Measurements from ENCODE around the gene SFT2D3. TPM values are rescaled to one million over a fixed set of nuclear protein-coding genes. Genes with fewer than 3 reads are reported as not detected.
A peak's percentile ranks its signal among the peaks of the same experiment; 100 is the strongest.
"Not testable (repeated sequence)": the region's sequence is repeated elsewhere in the genome, so short reads cannot be mapped to it uniquely, and the experiment has no call there.

SFT2D3 gene
- total and polyA plus RNA-seq, 8 donors = 0.56 to 6.8 (median 2.8) TPM; not detected in 4

GRCh38 chr2:127740665-127741288, 39.5 kb downstream of the SFT2D3 start:
- intact Hi-C loops (cut with DNase I) = no loop called here
- no peak overlapping the region for H3K27ac ChIP-seq
- H3K36me3 ChIP-seq = peaks cover 0 to 22% of the 10 kb centered on the region in 2 donors
- TF ChIP-seq CTCF (IDR thresholded peaks at IDR 0.05) = no peak
- H3K4me1 ChIP-seq = no peaks in the 10 kb centered on the region
- no peaks in the 10 kb centered on the region for H3K9me3 ChIP-seq
- DNase-seq = no peak
- H3K27me3 ChIP-seq = no peaks in the 10 kb centered on the region
- no peak overlapping the region for H3K4me3 ChIP-seq
- ATAC-seq = no peak

GRCh38 chr2:127743477-127744026, 42.3 kb downstream of the SFT2D3 start:
- peaks cover 0 to 27% of the 10 kb centered on the region in 2 donors for H3K36me3 ChIP-seq
- no peaks in the 10 kb centered on the region for H3K27me3 ChIP-seq
- DNase-seq (no peak), ATAC-seq (no peak)
- no peak overlapping the region for H3K27ac ChIP-seq
- TF ChIP-seq CTCF (IDR thresholded peaks at IDR 0.05) = no peak
- H3K4me1 ChIP-seq = no peaks in the 10 kb centered on the region
- H3K9me3 ChIP-seq = no peaks in the 10 kb centered on the region
- intact Hi-C loops (cut with DNase I) = no loop called here
- H3K4me3 ChIP-seq = no peak overlapping the region

- Histone ChIP-seq H3K9me3 (no peaks in the 10 kb centered on the region), H3K27ac (no peak overlapping the region), H3K27me3 (no peaks in the 10 kb centered on the region), H3K36me3 (peaks cover 0 to 34% of the 10 kb centered on the region in 2 donors), H3K4me1 (peaks cover 0 to 9% of the 10 kb centered on the region in 2 donors), H3K4me3 (no peak overlapping the region)
- no peak for DNase-seq
- TF ChIP-seq CTCF (IDR thresholded peaks at IDR 0.05) = no peak
- intact Hi-C loops (cut with DNase I) = no loop called here
- ATAC-seq = no peak
Measured at GRCh38 chr2:127747621-127748020, 46.3 kb downstream of the SFT2D3 start.

- peak; percentile 84 for ATAC-seq
- Histone ChIP-seq H3K36me3 (peaks cover 0 to 29% of the 10 kb centered on the region in 2 donors), H3K27ac (peak overlapping the region in 1 of 2 donors; percentile 13)
- H3K4me1 ChIP-seq; intact Hi-C loops (cut with DNase I); H3K27me3 ChIP-seq; H3K9me3 ChIP-seq; DNase-seq; H3K4me3 ChIP-seq: not testable (repeated sequence)
Measured at GRCh38 chr2:127749537-127749936, 48.2 kb downstream of the SFT2D3 start.

- peaks cover 0 to 9% of the 10 kb centered on the region in 2 donors for H3K4me1 ChIP-seq
- TF ChIP-seq CTCF (IDR thresholded peaks at IDR 0.05) = no peak
- no peaks in the 10 kb centered on the region for H3K27me3 ChIP-seq
- H3K4me3 ChIP-seq = no peak overlapping the region
- H3K36me3 ChIP-seq = peaks cover 0 to 26% of the 10 kb centered on the region in 2 donors
- no peak for DNase-seq
- intact Hi-C loops (cut with DNase I) = no loop called here
- H3K27ac ChIP-seq = no peak overlapping the region
- no peak for ATAC-seq
- no peaks in the 10 kb centered on the region for H3K9me3 ChIP-seq
Measured at GRCh38 chr2:127753374-127753773, 52.1 kb downstream of the SFT2D3 start.

Measured in left lung (tissue), 10 donors.